Astrocyte of the spinal cord (primary cell): ENCODE measurements around the gene ACTR3C.
A peak's percentile ranks its signal among the peaks of the same experiment; 100 is the strongest.

Source experiments
- DNase-seq: peaks from one replicate; pipeline ENCODE4 v3.0.0; 2011; ENCODE audit warnings: low read depth, low spot score
- H3K4me3 ChIP-seq: 2 replicates; pipeline ENCODE4 v1.5.1; 2011; ENCODE audit warnings: low read depth, mild to moderate bottlenecking, low read length, moderate library complexity
- in situ Hi-C: cut with HindIII; loops from 2 replicates; pipeline ENCODE4 v1.10.0; 2017; ENCODE audit warnings: low sequenced_read_pairs
- TF ChIP-seq, protein P1 (sequence below): IDR thresholded peaks from 2 replicates; pipeline ENCODE4 v1.5.1; 2012; ENCODE audit warnings: low read depth, mild to moderate bottlenecking, low read length, inconsistent platforms

Gene ACTR3C

GRCh38 chr7:150322833-150323681 lies at the start of gene ACTR3C, which contains the start of gene LRRC61:
ACTR3C (minus strand) TSS chr7:150323545; CDS start chr7:150295296, 28,249 bp downstream.
LRRC61 (plus strand) TSS chr7:150323355; CDS start chr7:150336862, 13,507 bp downstream.
- no peak for DNase-seq
- TF ChIP-seq, protein P1, sequence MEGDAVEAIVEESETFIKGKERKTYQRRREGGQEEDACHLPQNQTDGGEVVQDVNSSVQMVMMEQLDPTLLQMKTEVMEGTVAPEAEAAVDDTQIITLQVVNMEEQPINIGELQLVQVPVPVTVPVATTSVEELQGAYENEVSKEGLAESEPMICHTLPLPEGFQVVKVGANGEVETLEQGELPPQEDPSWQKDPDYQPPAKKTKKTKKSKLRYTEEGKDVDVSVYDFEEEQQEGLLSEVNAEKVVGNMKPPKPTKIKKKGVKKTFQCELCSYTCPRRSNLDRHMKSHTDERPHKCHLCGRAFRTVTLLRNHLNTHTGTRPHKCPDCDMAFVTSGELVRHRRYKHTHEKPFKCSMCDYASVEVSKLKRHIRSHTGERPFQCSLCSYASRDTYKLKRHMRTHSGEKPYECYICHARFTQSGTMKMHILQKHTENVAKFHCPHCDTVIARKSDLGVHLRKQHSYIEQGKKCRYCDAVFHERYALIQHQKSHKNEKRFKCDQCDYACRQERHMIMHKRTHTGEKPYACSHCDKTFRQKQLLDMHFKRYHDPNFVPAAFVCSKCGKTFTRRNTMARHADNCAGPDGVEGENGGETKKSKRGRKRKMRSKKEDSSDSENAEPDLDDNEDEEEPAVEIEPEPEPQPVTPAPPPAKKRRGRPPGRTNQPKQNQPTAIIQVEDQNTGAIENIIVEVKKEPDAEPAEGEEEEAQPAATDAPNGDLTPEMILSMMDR, result no peak
- in situ Hi-C loops, result no loop called here
- H3K4me3 ChIP-seq, result peak within 1 kb of the TSS; percentile 35

DNA sequence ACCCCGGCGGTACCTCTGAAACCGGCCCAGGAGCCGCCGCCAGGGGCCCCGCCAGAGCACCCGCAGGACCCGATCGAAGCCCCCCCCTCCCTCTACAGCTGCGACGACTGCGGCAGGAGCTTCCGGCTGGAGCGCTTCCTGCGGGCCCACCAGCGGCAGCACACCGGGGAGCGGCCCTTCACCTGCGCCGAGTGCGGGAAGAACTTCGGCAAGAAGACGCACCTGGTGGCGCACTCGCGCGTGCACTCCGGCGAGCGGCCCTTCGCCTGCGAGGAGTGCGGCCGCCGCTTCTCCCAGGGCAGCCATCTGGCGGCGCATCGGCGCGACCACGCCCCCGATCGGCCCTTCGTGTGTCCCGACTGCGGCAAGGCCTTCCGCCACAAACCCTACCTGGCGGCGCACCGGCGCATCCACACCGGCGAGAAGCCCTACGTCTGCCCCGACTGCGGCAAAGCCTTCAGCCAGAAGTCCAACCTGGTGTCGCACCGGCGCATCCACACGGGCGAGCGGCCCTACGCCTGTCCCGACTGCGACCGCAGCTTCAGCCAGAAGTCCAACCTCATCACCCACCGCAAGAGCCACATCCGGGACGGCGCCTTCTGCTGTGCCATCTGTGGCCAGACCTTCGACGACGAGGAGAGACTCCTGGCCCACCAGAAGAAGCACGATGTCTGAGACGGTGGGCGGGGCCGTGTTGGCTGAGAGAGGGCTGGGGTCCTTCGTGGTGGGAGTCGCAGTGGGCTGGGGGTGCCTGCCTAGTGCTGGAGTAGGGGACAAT lies 49.1 kb upstream of the ACTR3C start:
- TF ChIP-seq, protein P1, result no peak
- in situ Hi-C loops, result no loop called here
- no peak overlapping the region for H3K4me3 ChIP-seq
- no peak for DNase-seq

DNA sequence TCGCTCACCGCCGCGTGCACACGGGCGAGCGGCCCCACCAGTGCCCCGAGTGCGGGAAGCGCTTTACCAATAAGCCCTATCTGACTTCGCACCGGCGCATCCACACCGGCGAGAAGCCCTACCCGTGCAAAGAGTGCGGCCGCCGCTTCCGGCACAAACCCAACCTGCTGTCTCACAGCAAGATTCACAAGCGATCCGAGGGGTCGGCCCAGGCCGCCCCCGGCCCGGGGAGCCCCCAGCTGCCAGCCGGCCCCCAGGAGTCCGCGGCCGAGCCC lies 48.6 kb upstream of the ACTR3C start:
- H3K4me3 ChIP-seq, result no peak overlapping the region
- in situ Hi-C loops, result no loop called here

GRCh38 chr7:150371131-150371995 lies 48.0 kb upstream of the ACTR3C start:
- in situ Hi-C loops, result no loop called here
- DNase-seq, result no peak
- TF ChIP-seq, protein P1, result no peak
- H3K4me3 ChIP-seq, result no peak overlapping the region

More for the DNA sequence above, 48.6 kb upstream of the ACTR3C start:
- no peak for DNase-seq
- TF ChIP-seq, protein P1, result no peak

DNA sequence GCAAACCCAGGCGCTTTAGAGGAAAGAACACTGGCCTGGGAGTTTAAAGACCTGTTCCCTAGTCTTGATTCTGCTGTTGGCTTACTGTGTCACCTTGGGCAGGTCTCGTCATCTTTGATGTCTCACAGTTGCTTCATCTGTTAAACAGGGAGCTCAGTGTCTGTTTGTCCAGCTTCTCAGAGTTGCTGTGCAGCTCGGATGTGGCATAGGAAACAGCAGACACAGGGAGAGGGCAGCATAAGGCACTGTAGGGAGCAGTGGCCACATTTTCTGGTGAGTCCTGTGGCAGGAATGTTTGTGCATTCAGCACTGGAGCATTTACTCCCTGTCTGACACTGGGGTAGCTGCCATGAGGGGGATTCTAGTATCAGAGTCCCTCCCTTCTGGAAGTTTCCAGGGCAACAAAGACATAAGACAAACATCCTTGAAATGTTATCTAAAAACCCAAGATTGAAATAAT lies 47.3 kb upstream of the ACTR3C start:
- TF ChIP-seq, protein P1, result no peak
- DNase-seq, result peak; percentile 62
- no peak overlapping the region for H3K4me3 ChIP-seq
- in situ Hi-C loops, result no loop called here

DNA sequence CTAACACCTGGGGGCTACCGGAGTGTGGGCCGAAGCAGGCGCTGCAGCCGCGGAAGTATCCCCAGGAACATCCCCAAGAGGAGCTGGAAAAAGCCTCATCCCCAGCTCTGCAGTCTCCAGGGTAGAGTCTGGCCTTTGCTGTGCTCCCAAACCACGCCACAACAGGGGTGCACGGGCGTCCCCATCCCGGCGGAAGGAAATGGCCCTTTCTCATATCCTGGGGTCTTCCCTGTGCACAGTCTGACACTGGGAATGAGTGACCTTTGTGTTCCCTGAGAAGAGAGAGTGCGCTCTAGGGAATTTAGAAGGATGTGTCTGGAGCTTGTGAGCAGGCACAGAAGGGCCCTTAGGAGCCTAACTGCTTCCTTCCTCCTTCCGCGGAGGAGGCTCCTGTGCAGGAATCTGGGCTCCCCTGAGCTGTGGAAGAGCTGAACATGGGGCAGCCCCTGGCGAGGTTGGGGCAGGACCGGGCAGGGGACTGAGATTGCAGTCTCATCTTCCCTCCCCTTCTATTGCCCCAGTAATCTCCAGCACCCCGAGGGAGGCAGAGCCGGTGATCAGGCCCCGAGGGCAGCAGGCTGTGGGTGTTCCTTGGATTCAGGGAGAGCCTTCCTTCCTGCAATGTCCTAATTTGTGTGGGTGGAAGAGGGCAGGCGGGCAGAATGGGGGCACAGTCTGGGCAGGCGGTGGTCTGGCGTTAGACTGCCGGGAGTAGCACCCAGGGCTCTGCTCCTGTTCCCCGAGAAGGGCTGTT lies 46.6 kb upstream of the ACTR3C start:
- DNase-seq, result no peak
- TF ChIP-seq, protein P1, result no peak
- in situ Hi-C loops, result no loop called here
- H3K4me3 ChIP-seq, result peak overlapping the region; percentile 74
